Glomerular visceral epithelial cell (primary cell): ENCODE data around the gene THAP7.
"Not testable (repeated sequence)": the region's sequence is repeated elsewhere in the genome, so short reads cannot be mapped to it uniquely, and the experiment has no call there.

Experiments used
- DNase-seq: peaks from one replicate; pipeline ENCODE4 v3.0.0-alpha.2; 2016; ENCODE audit errors: extremely low spot score

THAP7 gene, protein sequence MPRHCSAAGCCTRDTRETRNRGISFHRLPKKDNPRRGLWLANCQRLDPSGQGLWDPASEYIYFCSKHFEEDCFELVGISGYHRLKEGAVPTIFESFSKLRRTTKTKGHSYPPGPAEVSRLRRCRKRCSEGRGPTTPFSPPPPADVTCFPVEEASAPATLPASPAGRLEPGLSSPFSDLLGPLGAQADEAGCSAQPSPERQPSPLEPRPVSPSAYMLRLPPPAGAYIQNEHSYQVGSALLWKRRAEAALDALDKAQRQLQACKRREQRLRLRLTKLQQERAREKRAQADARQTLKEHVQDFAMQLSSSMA

DNA sequence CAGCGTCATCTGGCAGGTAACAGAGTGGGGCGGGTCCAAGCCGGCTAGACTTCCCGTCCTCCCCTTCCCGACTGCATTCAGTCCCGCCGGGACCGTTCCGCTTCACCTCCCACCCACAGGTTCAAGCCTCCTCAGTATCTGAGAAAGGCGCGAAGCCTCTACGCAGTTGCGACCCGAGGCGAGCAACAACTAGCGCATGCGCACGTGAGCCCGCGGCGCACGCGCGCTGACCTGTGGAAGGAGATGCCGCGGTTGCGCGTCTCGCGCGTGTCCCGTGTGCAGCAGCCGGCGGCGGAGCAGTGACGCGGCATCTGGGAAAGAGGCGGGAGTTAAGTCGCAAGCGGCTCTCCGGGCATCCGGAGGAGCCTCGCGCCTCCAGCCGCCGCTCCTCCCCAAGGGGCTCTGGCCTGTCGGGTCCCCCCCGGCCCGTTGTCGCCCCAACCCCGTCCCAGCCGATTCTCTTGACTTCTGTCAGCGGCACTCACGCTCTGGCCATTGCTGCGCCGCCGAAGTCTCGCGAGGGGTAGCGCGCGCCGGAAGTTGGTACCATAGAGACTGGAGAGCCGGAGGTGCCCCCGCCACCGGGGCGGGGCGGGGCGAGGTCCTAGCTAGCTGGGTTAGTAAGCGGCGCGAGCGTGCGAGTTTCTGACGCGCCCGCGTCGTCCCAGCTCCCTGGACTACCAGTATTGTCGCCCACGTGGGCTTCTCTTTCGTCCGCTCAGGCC lies at the start of gene THAP7:
Gene THAP7 (minus strand): TSS at position 518 of the 725 bp plus-strand sequence. CDS start 207 bp downstream, at position 311.
- DNase-seq, result peak; percentile 95

DNA sequence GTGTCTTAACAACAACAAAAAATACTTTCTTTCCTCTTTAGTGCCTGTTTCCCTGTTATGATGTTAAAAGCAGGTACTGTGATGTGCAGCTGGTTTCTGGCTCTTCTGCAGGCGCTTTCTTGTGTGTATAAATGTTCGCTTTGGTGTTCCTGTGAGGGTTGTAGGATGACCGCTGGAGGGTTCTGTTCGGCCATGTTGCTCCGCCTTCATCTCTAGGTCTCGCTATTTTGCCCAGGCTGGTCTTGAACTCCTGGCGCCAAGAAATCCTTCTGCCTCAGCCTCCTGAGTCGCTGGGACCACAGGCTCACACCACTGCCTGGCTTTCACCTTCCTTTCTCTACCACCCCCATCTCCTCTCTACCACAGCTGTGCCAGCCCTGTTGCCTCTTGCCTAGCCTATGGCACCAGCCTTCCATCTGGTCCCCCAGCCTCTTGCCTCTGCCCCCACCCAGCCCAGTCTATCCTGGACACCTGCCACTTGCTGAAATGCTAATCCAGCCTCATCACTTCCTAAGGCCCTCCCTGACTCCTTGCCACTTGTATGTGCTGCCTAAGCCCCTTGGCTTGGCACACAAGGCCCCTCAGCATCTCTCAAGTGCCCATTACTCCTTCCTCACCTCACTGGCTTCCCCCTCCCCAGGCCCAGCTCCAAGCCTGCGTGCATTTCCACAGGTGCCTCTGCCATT lies 49.4 kb upstream of the THAP7 start:
- DNase-seq, result no peak

DNA sequence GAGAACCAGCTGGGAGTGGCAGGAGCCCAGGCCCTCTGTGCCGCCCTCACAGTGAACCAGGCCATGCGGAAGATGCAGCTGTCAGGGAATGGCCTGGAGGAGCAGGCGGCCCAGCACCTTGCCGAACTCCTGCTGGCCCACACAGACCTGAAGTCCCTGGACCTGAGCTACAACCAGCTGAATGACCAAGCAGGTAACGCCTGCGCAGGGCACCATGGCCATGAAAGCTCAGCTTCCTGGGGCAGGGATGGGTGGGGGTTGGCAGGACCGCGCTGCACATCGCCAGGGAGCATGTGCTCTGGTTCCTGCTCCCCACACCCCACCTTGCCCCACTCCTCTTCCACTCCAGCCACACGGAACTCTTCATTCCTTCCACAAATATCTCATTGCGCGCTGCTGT lies 47.0 kb upstream of the THAP7 start:
- DNase-seq, result not testable (repeated sequence)

DNA sequence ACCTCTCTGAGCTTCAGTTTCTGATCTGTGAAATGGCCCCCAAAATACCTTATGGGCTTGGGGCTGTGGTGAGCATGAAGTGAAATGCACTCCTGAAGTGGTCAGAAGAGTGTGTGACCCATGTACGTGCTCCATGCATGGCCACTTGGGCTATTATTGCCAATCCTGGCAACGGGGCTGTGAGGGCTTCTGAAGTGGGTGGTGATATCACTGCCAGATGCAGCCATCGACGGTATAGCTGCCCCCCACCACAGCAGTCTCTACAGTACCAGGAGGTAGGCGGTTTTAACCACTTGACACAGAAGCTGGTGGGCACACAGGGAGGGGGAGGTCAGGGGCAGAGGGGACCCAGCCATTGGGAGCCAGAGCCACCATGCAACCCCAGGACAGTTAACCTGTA lies 46.5 kb upstream of the THAP7 start:
- not testable (repeated sequence) for DNase-seq

DNA sequence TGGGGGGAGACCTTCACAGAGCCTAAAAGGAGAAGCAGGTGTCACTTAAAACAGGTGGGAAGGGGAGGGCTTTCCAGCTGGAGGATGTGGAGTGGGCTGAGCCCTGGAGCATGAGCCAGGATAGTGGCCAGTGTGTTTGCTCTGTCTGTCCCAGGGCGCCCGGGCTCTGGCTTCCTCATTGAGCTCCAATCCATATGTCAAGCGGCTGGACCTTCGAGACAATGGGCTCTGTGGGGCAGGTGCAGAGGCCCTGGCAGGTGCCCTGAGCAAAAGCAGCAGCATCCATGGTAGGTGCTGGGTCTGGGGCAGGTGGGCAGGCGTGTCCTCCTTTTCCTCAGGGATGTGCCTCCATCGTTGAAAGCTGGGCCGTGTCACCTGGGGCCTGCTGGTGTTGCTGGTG lies 45.8 kb upstream of the THAP7 start:
- DNase-seq, result no peak

DNA sequence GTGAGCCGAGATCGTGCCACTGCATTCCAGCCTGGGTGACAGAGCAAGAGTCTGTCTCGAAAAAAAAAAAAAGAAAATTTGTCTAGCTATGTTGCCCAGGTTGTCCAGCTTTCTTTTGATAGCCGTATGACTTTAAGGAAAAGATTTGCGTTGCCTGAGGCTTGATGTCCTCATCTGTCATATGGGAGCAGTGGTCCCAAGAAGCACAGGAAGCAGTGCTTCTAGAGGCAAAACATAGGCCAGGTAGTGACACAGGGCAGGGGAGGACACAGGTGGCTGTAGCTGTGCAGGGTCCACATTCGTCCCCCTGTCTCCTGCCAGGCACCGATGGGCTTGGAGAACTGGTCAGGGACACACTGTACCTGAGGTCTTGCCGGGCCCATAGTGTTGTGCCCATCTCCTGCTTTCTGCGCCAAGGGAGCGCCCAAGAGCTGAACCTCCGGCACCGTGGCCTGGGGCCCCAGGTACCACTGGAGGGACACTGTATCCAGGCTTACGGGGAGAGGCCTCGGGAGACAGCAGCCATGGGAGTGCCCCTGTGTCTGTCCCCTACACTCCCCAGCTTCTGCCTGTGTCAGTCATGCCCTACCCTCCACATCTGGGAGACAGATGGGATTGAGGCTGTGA lies 45.2 kb upstream of the THAP7 start:
- no peak for DNase-seq

DNA sequence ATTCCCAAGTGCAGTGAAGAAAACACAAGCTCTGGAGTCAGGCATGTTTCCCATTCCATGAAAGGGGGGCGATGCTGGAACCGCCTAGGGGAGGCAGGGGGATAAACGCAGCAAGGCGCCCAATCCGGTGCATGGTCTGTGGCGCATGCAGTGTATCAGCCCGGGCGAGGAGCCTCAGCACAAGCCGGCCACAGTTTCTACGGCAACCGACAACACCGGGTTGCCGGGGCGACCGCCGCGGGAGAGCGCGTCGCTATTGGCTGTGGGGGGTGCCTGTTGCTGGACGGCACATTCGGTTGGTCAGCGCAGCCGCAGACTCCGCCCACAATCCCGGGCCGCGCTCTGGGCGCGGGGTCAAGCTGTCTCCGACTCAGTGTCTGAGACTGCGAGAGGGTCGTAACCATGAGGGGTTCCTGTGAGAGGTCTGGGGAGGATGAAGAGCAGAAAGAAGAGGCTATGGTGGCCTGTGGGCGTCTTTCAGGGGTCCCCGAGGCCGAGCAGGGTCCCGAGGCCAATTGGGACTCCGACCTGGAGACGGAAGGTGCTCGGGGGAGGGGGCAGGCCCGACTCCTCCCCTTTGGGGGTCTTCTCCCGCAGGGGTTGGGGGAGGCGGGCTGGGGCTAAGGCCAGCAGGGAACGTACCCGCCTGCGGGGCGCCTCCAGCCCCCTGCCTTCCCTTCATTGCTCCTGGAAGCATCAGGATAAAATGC lies 43.8 kb upstream of the THAP7 start, which contains the start of gene LRRC74B:
Gene LRRC74B (plus strand): TSS at position 362 of the 710 bp plus-strand sequence. CDS start 41 bp downstream, at position 403.
- peak; percentile 86 for DNase-seq

DNA sequence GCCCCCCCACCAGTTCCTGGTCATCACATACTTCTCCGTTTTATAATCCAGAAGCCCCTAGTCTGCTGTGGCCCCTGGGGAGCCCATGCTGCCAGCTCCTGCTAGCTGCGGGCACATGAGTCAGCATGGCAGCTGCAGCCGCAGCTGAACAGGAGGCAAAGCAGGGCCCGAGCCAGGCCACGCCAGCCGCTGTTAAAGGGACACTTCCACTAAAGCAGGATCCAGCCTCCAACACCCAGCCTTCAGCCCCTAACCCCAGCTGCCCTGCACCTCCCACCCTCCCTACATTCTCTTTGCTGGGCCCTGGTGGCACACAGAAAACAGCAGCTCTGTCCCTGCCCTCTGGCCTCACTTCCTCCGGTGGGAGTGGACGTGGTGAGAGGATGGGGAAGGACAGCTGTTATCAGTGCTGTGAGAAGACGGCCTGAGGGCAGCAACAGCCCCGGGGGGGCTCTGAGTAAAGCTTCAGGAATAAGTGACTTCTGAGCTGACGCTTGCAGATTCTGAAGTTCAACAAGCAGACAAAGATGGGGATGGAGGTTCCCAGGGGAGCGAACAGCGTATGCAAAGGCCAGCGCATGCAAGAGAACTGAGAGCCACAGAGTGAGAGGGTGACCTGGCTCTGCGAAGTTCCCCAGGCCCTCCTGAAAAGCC lies 43.1 kb upstream of the THAP7 start:
- DNase-seq, result peak; percentile 54

DNA sequence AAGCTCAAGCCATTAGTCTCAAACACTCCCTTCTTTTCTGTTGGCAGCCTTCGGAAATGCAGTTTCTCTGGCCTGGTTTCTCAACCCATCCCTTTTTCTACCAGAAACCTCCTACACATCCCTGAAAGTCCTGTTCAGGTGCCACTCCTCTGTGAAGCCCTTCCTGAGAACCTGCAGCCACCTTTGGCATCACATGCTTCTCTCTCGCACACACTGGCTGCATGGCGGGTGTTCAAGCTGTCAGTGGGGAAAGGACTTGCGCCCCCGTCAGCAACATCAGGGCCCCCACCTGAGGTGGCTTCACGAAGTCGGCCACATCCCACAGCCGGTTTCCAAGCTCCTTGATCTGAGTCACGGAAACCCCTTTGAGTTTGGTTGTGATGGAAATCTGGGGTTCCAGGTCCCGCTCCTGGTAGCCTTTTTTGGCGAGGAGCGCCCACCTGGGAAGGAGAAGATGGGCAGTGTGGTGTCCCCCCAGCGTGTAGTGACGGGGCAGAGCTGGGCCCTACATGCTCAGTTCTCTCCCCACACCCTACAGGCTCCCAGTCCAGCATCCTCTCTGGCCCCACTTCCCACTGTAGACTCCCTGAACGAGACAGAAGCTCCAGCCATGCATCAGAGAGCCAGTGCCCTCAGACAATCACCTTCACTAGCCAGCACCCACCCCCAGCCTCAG lies 42.1 kb upstream of the THAP7 start:
- DNase-seq, result no peak

DNA sequence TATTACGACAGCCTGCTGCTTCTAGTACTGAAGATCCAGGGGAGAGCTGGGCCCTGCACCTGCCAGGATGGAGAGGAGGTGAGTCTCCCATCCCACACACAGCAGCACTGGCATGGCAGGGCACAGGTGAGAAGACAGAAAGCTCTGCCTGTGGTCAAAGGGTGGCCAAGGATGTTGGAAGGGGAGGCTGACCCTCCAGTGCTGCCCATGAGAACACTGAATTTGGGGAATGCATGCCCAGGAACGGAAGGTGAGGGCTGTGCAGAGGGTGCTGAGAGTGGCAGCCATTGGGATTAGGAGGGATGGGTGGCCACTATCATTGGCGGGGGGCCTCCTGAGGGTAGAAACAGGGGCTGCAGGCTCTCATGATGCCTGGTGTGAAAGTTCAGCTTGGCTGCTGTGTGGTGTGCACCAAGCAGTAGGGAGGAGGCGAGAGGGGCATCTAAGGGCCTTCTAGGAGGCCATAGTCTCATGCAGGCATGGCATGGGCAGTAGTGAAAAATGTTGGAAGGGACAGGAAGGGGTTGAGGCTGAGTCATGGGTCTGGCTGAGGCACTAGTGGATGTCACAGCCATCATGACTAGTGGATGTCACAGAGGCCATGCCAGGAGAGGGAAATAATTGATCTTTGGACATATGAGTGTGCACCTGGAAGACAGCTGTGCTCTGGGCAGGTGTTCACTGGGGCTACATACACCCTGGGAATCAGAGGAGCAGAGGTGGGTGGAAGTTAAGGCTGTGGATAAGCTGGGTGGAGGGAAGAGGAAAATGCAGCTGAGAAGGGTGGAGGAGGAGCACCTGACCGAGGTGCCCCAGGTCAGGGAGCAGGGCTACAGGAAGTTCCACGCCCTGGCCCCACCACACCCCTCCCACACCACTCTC lies 41.3 kb upstream of the THAP7 start:
- no peak for DNase-seq

DNA sequence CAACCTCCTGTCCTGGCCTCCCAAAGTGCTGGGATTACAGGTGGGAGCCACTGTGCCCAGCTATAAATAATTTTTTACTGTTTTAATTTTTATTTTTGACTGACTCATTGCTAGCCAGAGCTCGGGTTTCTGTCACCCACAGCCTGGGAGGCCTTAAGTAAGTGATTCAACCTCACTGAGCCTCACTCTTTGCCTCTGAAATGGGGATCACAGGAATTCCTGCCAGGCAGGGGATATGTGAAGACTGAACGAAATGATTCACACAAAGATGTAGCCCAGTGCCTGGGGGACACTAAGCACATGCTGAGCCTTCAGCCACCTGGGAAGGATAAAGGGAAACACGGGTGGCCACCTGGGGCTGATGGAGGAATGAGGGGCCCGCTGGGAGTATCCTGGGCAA lies 40.0 kb upstream of the THAP7 start:
- DNase-seq, result peak; percentile 41

DNA sequence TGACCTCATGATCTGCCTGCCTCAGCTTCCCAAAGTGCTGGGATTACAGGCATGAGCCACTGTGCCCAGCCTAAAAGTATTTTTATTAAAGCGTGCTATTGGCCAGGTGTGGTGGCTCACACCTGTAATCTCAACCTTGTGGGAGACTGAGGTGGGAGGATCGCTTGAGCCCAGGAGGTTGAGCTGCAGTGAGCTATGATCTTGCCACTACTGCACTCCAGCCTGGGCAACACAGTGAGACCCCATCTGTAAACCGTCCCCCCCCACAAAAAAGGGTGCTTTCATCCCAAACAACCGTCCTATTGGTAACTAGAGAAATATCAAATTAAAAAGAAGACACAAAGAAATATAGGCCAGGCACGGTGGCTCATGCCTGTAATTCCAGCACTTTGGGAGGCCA lies 37.2 kb upstream of the THAP7 start:
- DNase-seq, result not testable (repeated sequence)

DNA sequence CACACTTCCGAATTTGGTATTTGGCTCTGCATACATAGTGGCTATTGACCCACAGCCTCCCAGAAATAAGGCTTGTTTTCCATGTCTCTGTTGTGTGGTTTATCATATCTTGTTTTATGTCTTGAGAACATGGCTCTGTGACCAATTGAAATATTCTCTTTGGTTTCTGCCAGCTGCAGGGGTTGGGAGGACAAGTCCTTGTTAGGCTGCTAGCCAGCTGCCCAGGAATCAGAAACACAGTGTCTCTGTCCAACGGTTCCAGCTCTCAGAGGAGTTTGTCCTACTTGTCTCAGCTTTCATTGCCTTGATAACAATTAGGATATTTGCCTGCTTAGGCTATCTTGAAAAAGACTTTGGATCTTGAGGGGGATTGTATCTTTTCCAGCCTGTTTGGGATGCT lies 36.5 kb upstream of the THAP7 start:
- no peak for DNase-seq

DNA sequence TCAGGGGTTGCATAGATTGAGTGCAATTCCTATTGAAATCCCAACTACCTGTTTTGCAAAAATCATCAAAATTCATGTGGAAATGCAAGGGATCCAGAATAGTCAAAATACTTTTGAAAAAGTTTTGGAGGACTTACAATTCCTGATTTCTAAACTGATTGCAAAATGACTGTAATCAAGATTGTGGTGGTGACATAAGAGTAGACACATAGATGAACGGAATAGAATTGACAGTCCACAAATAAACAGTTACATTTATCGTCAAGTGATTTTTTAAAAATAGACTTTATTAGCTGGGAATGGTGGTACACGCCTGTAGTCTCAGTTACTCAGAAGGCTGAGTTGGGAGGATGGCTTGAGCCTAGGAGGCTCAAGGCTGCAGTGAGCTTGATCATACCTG lies 33.1 kb upstream of the THAP7 start:
- no peak for DNase-seq

DNA sequence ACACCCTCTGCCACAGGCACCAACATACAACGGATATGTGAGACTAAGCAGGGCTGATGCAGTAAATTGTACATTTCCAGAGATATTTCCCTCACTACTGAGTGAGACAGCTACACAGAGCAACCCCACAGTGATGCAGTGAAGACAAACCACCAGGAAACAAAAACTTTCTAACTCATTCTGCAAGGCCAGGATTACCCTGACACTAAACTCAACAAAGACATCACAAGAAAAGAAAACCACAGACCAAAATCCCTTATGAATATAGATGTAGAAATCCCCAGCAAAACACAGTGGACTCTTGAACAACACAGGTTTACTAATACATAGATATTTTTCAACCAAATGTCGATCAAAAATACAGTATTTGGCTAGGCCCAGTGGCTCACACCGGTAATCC lies 32.0 kb upstream of the THAP7 start:
- DNase-seq, result no peak

DNA sequence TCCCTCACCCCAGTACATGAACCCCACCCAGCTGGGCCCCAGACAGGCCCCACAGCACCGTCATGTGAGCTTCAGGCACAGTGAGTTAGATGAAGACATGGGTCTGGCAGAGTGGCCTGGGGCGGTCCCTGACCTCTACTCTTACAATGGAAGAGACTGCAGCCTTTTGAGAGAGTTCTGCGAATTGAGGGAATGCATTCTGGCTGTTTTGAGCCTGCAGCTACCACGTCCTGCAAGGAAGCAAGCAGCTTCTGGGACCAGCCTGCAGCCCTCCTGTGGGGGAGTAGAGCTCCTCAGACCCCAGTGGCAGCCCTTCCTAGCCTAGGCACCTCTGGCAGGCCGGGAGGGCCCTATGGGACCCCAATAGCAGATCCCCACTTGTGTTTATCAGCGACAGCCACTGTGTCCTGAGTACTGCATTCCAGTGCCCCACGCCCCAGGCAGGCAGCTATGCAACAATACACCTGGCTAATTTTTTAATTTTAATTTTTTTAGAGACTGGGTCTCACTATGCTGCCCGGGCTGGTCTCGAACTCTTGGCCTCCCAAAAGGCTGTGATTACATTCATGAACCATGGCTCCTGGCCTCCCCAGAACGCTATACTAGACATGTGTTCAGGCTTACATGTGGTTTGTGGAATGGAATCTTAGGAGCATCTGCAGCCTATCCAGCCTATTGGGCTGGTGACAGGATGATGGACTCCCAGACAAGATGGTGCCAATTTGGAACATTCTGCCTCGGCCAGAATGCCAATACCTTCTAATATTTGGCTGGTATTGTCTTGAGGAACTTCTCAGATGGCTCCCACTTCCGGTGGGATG lies 31.2 kb upstream of the THAP7 start:
- no peak for DNase-seq

DNA sequence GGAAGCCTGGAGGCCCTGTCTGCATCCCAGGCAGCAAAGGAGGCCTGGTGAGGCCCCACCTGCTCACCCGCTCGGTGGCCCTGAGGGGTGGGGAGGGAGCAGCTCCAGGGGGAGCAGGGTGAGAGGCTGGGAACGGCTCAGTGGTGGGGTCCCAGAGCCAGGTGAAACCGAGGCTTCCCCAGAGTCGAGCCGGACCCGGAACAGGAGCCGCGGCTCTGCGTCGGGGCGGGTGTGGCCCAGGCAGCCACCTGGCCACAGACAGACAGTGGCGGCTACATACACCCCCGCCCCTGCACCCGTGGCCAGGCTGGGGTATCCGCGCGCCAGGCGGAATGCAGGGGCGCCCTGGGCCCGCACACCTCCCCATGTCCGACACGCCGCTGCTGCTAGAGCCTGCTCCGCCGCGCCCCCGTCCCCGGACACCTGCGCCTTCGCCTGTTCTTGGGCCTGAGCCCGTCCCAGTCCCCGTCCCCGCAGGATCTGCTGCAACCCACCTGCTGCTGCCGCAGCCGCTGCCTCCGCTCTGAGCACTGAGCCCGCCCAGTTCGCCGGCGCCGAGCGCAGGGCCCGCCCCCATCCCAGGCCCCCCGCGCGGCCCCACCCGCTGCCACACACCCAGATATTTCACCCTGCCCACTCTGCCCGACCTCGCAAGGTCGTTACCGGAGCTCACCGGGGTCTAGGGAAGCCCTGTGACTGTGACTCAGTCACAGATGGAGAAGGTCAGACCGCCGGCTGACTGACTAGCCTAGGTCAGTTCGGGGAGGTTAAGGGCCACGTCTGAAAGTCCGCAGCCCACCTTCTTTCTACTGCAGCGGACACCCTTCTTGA lies 30.3 kb upstream of the THAP7 start, which contains the start of gene SLC7A4:
Gene SLC7A4 (minus strand): TSS at position 525 of the 831 bp plus-strand sequence. CDS start 749 bp downstream, outside the sequence.
- DNase-seq, result no peak
